GM12878 (cell line): ENCODE data around the gene GARIN5A. TPM values are rescaled to one million over a fixed set of nuclear protein-coding genes. Genes with fewer than 3 reads are reported as not detected.

Experiments used
- ATAC-seq: fragments of 200-7000 bp; cut with Tn5 transposase; 3 replicates; pipeline ENCODE4 v1.9.1; 2020; ENCODE audit warnings: mild to moderate bottlenecking, moderate library complexity
- BruUV-seq: library from RNA; stranded (reverse); fragments of 400-500 nt; replicated peaks from 2 replicates; lab custom pipeline; 2021; lab: Mats Ljungman, UMichigan
- CTCF ChIA-PET: fragments of 300-600 bp; sonication (Branson Sonifier 250); formaldehyde crosslinking; extraction: SDS; loops from one replicate; lab custom pipeline; 2021; ENCODE audit warnings: inconsistent platforms; lab: Yijun Ruan, JAX
- POLR2A ChIA-PET: fragments of 350-600 bp; formaldehyde crosslinking; extraction: SDS; loops from one replicate; lab custom pipeline; 2021; ENCODE audit warnings: inconsistent platforms; lab: Charles Lee
- RAD21 ChIA-PET: fragments of 300-600 bp; sonication (Branson Sonifier 250); formaldehyde crosslinking; loops from one replicate; lab custom pipeline; 2023; ENCODE audit warnings: antibody characterized with exemption; ENCODE audit not compliant: unreplicated experiment; lab: Charles Lee
- SMC1A ChIA-PET: fragments of 300-600 bp; sonication (Branson Sonifier 250); formaldehyde crosslinking; loops from one replicate; lab custom pipeline; 2023; ENCODE audit not compliant: unreplicated experiment, uncharacterized antibody; lab: Charles Lee
- DNase-seq: peaks from one replicate; pipeline ENCODE4 v3.0.0-alpha.2; 2011; ENCODE audit warnings: low read depth, low spot score
- FAIRE-seq: peaks from 3 replicates; lab custom pipeline; 2011; peaks lifted over from hg19 to GRCh38; lab: Jason Lieb, UNC
- H2AFZ ChIP-seq: 2 replicates; pipeline ENCODE4 v1.6.0; 2011; ENCODE audit warnings: low read depth, low read length, control low read depth; ENCODE audit not compliant: control insufficient read depth
- H3K27ac ChIP-seq: 2 replicates; pipeline ENCODE4 v1.5.1; 2011; ENCODE audit warnings: control low read depth; ENCODE audit not compliant: control insufficient read depth, insufficient read depth
- H3K27me3 ChIP-seq, 2 experiments: replicated peaks in 1 of 2; 2 replicates each; pipeline versions ENCODE4 v1.6.0 to v1.6.1; 2011; ENCODE audit warnings: low read length in 1 of 2; ENCODE audit not compliant: control insufficient read depth in 2 of 2, insufficient read depth in 2 of 2
- H3K36me3 ChIP-seq, 2 experiments: 2 replicates each; pipeline ENCODE4 v1.5.1; 2011; ENCODE audit warnings: low read length in 1 of 2; ENCODE audit not compliant: control insufficient read depth in 2 of 2, insufficient read depth in 2 of 2
- H3K4me1 ChIP-seq: 2 replicates; pipeline ENCODE4 v1.6.1; 2011; ENCODE audit warnings: mild to moderate bottlenecking, low read length, moderate library complexity, mixed read lengths; ENCODE audit not compliant: control insufficient read depth, insufficient read depth
- H3K4me2 ChIP-seq: 2 replicates; pipeline ENCODE4 v1.6.0; 2011; ENCODE audit warnings: control low read depth; ENCODE audit not compliant: control insufficient read depth, insufficient read depth
- H3K4me3 ChIP-seq: fragments of 200-600 bp; sonication (generic); 2 replicates; pipeline ENCODE4 v1.5.1; 2016
- H3K79me2 ChIP-seq: 2 replicates; pipeline ENCODE4 v1.6.0; 2011; ENCODE audit warnings: low read length; ENCODE audit not compliant: control insufficient read depth, insufficient read depth
- H3K9ac ChIP-seq: 2 replicates; pipeline ENCODE4 v1.8.0; 2011; ENCODE audit warnings: low read length, control low read depth, mixed read lengths; ENCODE audit not compliant: control insufficient read depth, insufficient read depth
- H3K9me3 ChIP-seq: replicated peaks from 3 replicates; pipeline ENCODE4 v1.5.1; 2011; ENCODE audit warnings: mild to moderate bottlenecking, low read length; ENCODE audit not compliant: control insufficient read depth, insufficient read depth
- H4K20me1 ChIP-seq: 2 replicates; pipeline ENCODE4 v1.6.0; 2011; ENCODE audit not compliant: control insufficient read depth, insufficient read depth
- BHLHE40 ChIP-seq, 2 experiments: fragments of 450-650 bp in 1 of 2; IDR thresholded peaks; 2 replicates each; pipeline ENCODE4 v1.6.1; 2011 to 2017; ENCODE audit warnings: low read depth in 2 of 2, borderline replicate concordance in 1 of 2, improper control_type of control experiment in 1 of 2, low read length in 1 of 2, mild to moderate bottlenecking in 1 of 2
- FOXK2 ChIP-seq: fragments of 450-650 bp; IDR thresholded peaks from 2 replicates; pipeline ENCODE4 v1.6.1; 2017; ENCODE audit warnings: mild to moderate bottlenecking, moderate library complexity
- LARP7 ChIP-seq: fragments of 450-650 bp; IDR thresholded peaks from 2 replicates; pipeline ENCODE4 v1.6.1; 2017; ENCODE audit warnings: mild to moderate bottlenecking
- MEF2A ChIP-seq: IDR thresholded peaks from 2 replicates; pipeline ENCODE4 v1.6.1; 2011; ENCODE audit warnings: low read depth, mild to moderate bottlenecking, low read length, moderate library complexity; ENCODE audit not compliant: insufficient read depth
- NRF1 ChIP-seq: conservative IDR thresholded peaks from 2 replicates; pipeline ENCODE4 v1.6.1; 2011; ENCODE audit warnings: mild to moderate bottlenecking, low read depth, low read length, improper control_type of control experiment
- SMARCA5 ChIP-seq: fragments of 450-650 bp; IDR thresholded peaks from 2 replicates; pipeline ENCODE4 v1.6.1; 2017; ENCODE audit warnings: mild to moderate bottlenecking
- SPI1 ChIP-seq: IDR thresholded peaks from 2 replicates; pipeline ENCODE4 v1.6.1; 2011; ENCODE audit warnings: low read depth, mild to moderate bottlenecking, low read length, moderate library complexity, borderline replicate concordance; ENCODE audit not compliant: insufficient read depth
- ZNF24 ChIP-seq: fragments of 450-650 bp; IDR thresholded peaks from 2 replicates; pipeline ENCODE4 v1.6.1; 2017; ENCODE audit warnings: antibody characterized with exemption, mild to moderate bottlenecking
- ZNF384 ChIP-seq: IDR thresholded peaks from 2 replicates; pipeline ENCODE4 v1.6.1; 2012; ENCODE audit warnings: low read depth, mild to moderate bottlenecking, low read length, improper control_type of control experiment, borderline replicate concordance
- WGBS: methylation state at CpG from one replicate; pipeline ENCODE4 v1.1.6; 2016; ENCODE audit warnings: low lambda C conversion rate; ENCODE audit not compliant: insufficient replicate concordance, insufficient coverage; ENCODE audit errors: missing lambda C conversion rate; 5-methylcytosine and 5-hydroxymethylcytosine counted together
- in situ Hi-C: fragments of 300-500 bp; cut with MboI; formaldehyde crosslinking; loops from 9 replicates; pipeline ENCODE4 v1.14.3; 2018; ENCODE audit warnings: mixed read lengths
- intact Hi-C: fragments of 100-400 bp; cut with micrococcal nuclease; formaldehyde crosslinking; loops from one replicate; pipeline ENCODE4 v1.14.2; 2022; ENCODE audit not compliant: unreplicated experiment
- polyA plus RNA-seq, 11 experiments: library from polyadenylated mRNA; depleted of rRNA in 4 of 11; unstranded in 6 of 11; stranded (reverse) in 5 of 11; fragments of >200 nt; fragmentation: Nextera tagmentation in 4 of 11; fragmentation: Illumina TruSeq in 1 of 11; extraction: Ambion mirVana in 4 of 11; extraction: Trizol in 1 of 11; gene quantifications; 1 replicate in 1 of 11; 2 replicates in 10 of 11; pipeline versions ENCODE4 v1.2.1 to v1.2.3, GENCODE V29; 2011 to 2016; ENCODE audit warnings: inconsistent platforms in 2 of 11, missing spikeins in 2 of 11, low read depth in 1 of 11
- total RNA-seq, 4 experiments: library from RNA; depleted of rRNA in 3 of 4; stranded (reverse); fragments of >200 nt in 3 of 4; fragmentation: Illumina TruSeq in 1 of 4; extraction: Trizol in 1 of 4; gene quantifications; 2 replicates each; pipeline versions ENCODE4 v1.2.1 to v1.2.3, GENCODE V29; 2013 to 2021
- TF ChIP-seq, protein P1 (sequence below), 3 experiments: IDR thresholded peaks in 2 of 3; conservative IDR thresholded peaks in 1 of 3; 2 replicates each; pipeline ENCODE4 v1.5.1; 2011; ENCODE audit warnings: low read depth in 3 of 3, low read length in 3 of 3, mild to moderate bottlenecking in 3 of 3, control low read depth in 2 of 3, moderate library complexity in 2 of 3, inconsistent platforms in 1 of 3, mixed read lengths in 1 of 3; ENCODE audit not compliant: control insufficient read depth in 2 of 3, insufficient read depth in 1 of 3; ENCODE audit errors: extremely low read depth in 1 of 3
- TF ChIP-seq, protein P2 (sequence below): fragments of 450-650 bp; IDR thresholded peaks from 2 replicates; pipeline ENCODE4 v1.6.1; 2017; ENCODE audit warnings: low read depth, mild to moderate bottlenecking, moderate library complexity
- TF ChIP-seq, protein P3 (sequence below): fragments of 450-650 bp; IDR thresholded peaks from 2 replicates; pipeline ENCODE4 v1.6.1; 2016; ENCODE audit warnings: mild to moderate bottlenecking
- TF ChIP-seq, protein P4 (sequence below): fragments of 450-650 bp; IDR thresholded peaks from 2 replicates; pipeline ENCODE4 v1.6.1; 2014; ENCODE audit warnings: mild to moderate bottlenecking

Gene GARIN5A
- total and polyA plus RNA-seq, 10 of the 15 experiments (the other 5 are each of a cell fraction or from before 2014, with no cell fraction given): 0.18 to 1.2 (median 0.24) TPM; not detected in 6

DNA sequence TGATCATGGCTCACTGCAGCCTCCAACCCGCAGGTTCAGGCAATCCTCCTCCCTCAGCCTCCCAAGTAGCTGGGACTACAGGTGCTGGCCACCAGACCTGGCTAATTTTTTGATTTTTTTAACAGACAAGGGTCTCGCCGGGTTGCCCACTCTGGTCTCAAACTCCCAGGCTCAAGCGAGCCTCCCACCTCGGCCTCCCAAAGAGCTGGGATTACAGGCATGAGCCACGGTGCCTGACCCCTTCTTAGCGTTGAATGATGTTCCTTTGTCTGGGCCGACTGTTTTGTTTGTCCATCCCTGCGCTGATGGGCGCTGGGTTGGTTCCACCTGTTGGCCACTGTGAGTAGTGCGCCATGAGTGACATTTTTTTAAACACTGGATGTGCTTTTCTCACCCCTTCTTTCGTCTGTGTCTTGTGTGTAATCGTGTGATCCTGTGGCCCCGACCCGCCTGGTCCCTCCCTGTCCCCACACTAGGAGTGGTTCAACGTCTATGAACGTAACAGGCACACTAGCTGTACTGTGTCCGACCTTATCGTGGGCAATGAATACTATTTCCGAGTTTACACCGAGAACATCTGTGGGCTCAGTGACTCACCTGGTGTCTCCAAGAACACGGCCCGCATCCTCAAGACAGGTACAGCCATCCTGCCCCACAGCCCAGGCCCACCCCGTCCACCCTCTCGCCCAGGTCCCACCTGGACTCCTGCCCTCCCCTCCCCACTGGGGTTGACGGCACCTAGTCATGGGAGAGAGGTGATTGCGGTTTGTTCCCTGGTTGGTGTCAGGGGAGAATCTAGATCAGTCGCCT is 15.4 kb downstream of the GARIN5A start:
- Histone ChIP-seq H3K27ac (peak overlapping the region; percentile 73; the same call in 1 of the 2 replicates), H3K79me2 (no peaks in the 10 kb centered on the region), H3K9me3 (no peaks in the 10 kb centered on the region), H3K9ac (no peak overlapping the region; the same call in 1 of the 2 replicates), H4K20me1 (no peaks in the 10 kb centered on the region), H3K4me2 (0 out of 2 replicates have a peak overlapping the region, but pooled peaks have one; percentile 11), H3K36me3 (no peaks in the 10 kb centered on the region), H2AFZ (peak overlapping the region; percentile 66), H3K4me1 (peaks cover 20% of the 10 kb centered on the region), H3K27me3 (no peaks in the 10 kb centered on the region), H3K4me3 (no peak overlapping the region)
- intact Hi-C loops: loop anchor here (1.0 to 2.0 kb wide), 4 partner anchors 30 to 104 kb away; partner anchors contain the start of gene SPIB
- ChIA-PET RAD21 (interaction anchor here (0.6 to 3.9 kb wide), 26 partner anchors 12 to 303 kb away, joined by 3 to 72 read pairs (median 5); partner anchors contain the start of genes JOSD2, KCNC3, MYBPC2 and NAPSA), CTCF (interaction anchor here (0.6 to 4.6 kb wide), 30 partner anchors 11 to 313 kb away, joined by 3 to 167 read pairs (median 5); partner anchors contain the start of genes JOSD2, KCNC3, NAPSA and NR1H2), SMC1A (interaction anchor here (1.0 to 4.6 kb wide), 20 partner anchors 18 to 120 kb away, joined by 3 to 68 read pairs (median 6); partner anchors contain the start of genes NAPSA, NR1H2 and POLD1), POLR2A (interaction anchor here (0.5 to 2.0 kb wide), 9 partner anchors 42 to 1468 kb away, joined by 3 to 35 read pairs (median 4); partner anchors contain the start of genes NAPSA, NR1H2, POLD1 and RUVBL2)
- in situ Hi-C loops: loop anchor here (5.0 kb wide), 1 partner anchor 94 kb away; the partner anchor contains the start of gene NAPSA
- WGBS: 21% methylated on average over 26 of the region's 28 CpGs
- BruUV-seq: no TSS peak
- peak; percentile 73 for FAIRE-seq
- peak; percentile 53 for DNase-seq
- ATAC-seq: peak; percentile 86
- TF ChIP-seq NRF1: no peak
- TF ChIP-seq, protein P1, sequence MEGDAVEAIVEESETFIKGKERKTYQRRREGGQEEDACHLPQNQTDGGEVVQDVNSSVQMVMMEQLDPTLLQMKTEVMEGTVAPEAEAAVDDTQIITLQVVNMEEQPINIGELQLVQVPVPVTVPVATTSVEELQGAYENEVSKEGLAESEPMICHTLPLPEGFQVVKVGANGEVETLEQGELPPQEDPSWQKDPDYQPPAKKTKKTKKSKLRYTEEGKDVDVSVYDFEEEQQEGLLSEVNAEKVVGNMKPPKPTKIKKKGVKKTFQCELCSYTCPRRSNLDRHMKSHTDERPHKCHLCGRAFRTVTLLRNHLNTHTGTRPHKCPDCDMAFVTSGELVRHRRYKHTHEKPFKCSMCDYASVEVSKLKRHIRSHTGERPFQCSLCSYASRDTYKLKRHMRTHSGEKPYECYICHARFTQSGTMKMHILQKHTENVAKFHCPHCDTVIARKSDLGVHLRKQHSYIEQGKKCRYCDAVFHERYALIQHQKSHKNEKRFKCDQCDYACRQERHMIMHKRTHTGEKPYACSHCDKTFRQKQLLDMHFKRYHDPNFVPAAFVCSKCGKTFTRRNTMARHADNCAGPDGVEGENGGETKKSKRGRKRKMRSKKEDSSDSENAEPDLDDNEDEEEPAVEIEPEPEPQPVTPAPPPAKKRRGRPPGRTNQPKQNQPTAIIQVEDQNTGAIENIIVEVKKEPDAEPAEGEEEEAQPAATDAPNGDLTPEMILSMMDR (IDR thresholded peaks at IDR 0.05 in 2 of 3, conservative IDR thresholded peaks at IDR 0.05 in 1 of 3; ENCODE audit: control insufficient read depth in 2 of 3, extremely low read depth in 1 of 3, insufficient read depth in 1 of 3, low read depth in 3 of 3, low read length in 3 of 3): peak; percentile 92 to 95 (median 92)
- no peak for TF ChIP-seq SPI1
- peak; percentile 75; the same call in 1 of the 2 replicates for TF ChIP-seq ZNF384
- no peak for TF ChIP-seq ZNF24
- TF ChIP-seq SMARCA5: peak; percentile 85
- TF ChIP-seq, protein P2, sequence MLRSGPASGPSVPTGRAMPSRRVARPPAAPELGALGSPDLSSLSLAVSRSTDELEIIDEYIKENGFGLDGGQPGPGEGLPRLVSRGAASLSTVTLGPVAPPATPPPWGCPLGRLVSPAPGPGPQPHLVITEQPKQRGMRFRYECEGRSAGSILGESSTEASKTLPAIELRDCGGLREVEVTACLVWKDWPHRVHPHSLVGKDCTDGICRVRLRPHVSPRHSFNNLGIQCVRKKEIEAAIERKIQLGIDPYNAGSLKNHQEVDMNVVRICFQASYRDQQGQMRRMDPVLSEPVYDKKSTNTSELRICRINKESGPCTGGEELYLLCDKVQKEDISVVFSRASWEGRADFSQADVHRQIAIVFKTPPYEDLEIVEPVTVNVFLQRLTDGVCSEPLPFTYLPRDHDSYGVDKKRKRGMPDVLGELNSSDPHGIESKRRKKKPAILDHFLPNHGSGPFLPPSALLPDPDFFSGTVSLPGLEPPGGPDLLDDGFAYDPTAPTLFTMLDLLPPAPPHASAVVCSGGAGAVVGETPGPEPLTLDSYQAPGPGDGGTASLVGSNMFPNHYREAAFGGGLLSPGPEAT: no peak
- TF ChIP-seq, protein P3, sequence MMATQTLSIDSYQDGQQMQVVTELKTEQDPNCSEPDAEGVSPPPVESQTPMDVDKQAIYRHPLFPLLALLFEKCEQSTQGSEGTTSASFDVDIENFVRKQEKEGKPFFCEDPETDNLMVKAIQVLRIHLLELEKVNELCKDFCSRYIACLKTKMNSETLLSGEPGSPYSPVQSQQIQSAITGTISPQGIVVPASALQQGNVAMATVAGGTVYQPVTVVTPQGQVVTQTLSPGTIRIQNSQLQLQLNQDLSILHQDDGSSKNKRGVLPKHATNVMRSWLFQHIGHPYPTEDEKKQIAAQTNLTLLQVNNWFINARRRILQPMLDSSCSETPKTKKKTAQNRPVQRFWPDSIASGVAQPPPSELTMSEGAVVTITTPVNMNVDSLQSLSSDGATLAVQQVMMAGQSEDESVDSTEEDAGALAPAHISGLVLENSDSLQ: peak; percentile 72
- TF ChIP-seq, protein P4, sequence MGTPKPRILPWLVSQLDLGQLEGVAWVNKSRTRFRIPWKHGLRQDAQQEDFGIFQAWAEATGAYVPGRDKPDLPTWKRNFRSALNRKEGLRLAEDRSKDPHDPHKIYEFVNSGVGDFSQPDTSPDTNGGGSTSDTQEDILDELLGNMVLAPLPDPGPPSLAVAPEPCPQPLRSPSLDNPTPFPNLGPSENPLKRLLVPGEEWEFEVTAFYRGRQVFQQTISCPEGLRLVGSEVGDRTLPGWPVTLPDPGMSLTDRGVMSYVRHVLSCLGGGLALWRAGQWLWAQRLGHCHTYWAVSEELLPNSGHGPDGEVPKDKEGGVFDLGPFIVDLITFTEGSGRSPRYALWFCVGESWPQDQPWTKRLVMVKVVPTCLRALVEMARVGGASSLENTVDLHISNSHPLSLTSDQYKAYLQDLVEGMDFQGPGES: peak; percentile 11; the same call in 1 of the 2 replicates
- TF ChIP-seq FOXK2: no peak
- TF ChIP-seq MEF2A: no peak
- TF ChIP-seq LARP7: peak; percentile 54
- TF ChIP-seq BHLHE40 (IDR thresholded peaks at IDR 0.05; ENCODE audit: borderline replicate concordance in 1 of 2, low read depth in 2 of 2, low read length in 1 of 2): peak in 1 of 2 experiments; percentile 32; a peak in 1 of 4 replicates
